ENCODE measurements around the gene EIF3J.
"Not testable (repeated sequence)": the region's sequence is repeated elsewhere in the genome, so short reads cannot be mapped to it uniquely, and the experiment has no call there.

Gene EIF3J

GRCh38 chr15:44554934-44555723, 18.2 kb downstream of the EIF3J start:
- Mint-ChIP-seq H3K4me1 (peaks cover 9 to 12% of the 10 kb centered on the region in 2 donors), H3K27me3 (no peaks in the 10 kb centered on the region), H3K9me3 (no peaks in the 10 kb centered on the region), H3K27ac (peak overlapping the region; percentile 20), H3K36me3 (peaks cover 23 to 41% of the 10 kb centered on the region in 2 donors), H3K4me3 (no peak overlapping the region)
- ATAC-seq (replicated peaks) (no peak), DNase-seq (no peak)

- Mint-ChIP-seq H3K36me3 (peaks cover 41 to 51% of the 10 kb centered on the region in 2 donors), H3K27ac (peak overlapping the region; percentile 74)
- not testable (repeated sequence) for H3K9me3 Mint-ChIP-seq; DNase-seq; H3K27me3 Mint-ChIP-seq; H3K4me1 Mint-ChIP-seq; H3K4me3 Mint-ChIP-seq; ATAC-seq (replicated peaks)
These were observed 24.0 kb downstream of the EIF3J start for GRCh38 chr15:44560926-44561325.

GRCh38 chr15:44565387-44566154, 28.6 kb downstream of the EIF3J start:
- peak overlapping the region; percentile 84 for H3K27ac Mint-ChIP-seq
- DNase-seq (no peak), ATAC-seq (replicated peaks) (peak in 1 of 2 donors; percentile 21)
- peaks cover 49 to 65% of the 10 kb centered on the region in 2 donors for H3K36me3 Mint-ChIP-seq
- H3K27me3 Mint-ChIP-seq, result no peaks in the 10 kb centered on the region
- peaks cover 2 to 5% of the 10 kb centered on the region in 2 donors for H3K4me1 Mint-ChIP-seq
- H3K4me3 Mint-ChIP-seq, result no peak overlapping the region
- no peaks in the 10 kb centered on the region for H3K9me3 Mint-ChIP-seq

- DNase-seq (no peak), ATAC-seq (replicated peaks) (no peak)
- Mint-ChIP-seq H3K4me3 (no peak overlapping the region), H3K4me1 (peaks cover 0 to 2% of the 10 kb centered on the region in 2 donors), H3K36me3 (peaks cover 44 to 63% of the 10 kb centered on the region in 2 donors), H3K9me3 (no peaks in the 10 kb centered on the region), H3K27ac (peak overlapping the region; percentile 59), H3K27me3 (no peaks in the 10 kb centered on the region)
These were observed 29.2 kb downstream of the EIF3J start for GRCh38 chr15:44566155-44566540.

GRCh38 chr15:44568338-44568737, 31.4 kb downstream of the EIF3J start:
- H3K27ac Mint-ChIP-seq, result no peak overlapping the region

GRCh38 chr15:44569316-44569715, 32.4 kb downstream of the EIF3J start:
- Mint-ChIP-seq H3K4me1 (peaks cover 0 to 2% of the 10 kb centered on the region in 2 donors), H3K27ac (no peak overlapping the region), H3K36me3 (peaks cover 35 to 54% of the 10 kb centered on the region in 2 donors), H3K4me3 (no peak overlapping the region), H3K9me3 (no peaks in the 10 kb centered on the region), H3K27me3 (no peaks in the 10 kb centered on the region)
- DNase-seq (no peak), ATAC-seq (replicated peaks) (no peak)

More at GRCh38 chr15:44568338-44568737, 31.4 kb downstream of the EIF3J start:
- Mint-ChIP-seq H3K27me3 (no peaks in the 10 kb centered on the region), H3K4me1 (peaks cover 0 to 2% of the 10 kb centered on the region in 2 donors), H3K9me3 (no peaks in the 10 kb centered on the region), H3K36me3 (peaks cover 42 to 61% of the 10 kb centered on the region in 2 donors), H3K4me3 (no peak overlapping the region)
- ATAC-seq (replicated peaks), result no peak
- no peak for DNase-seq

- H3K9me3 Mint-ChIP-seq, result no peaks in the 10 kb centered on the region
- DNase-seq, result no peak
- ATAC-seq (replicated peaks), result peak in 1 of 2 donors; percentile 19
- H3K27ac Mint-ChIP-seq, result peak overlapping the region; percentile 79
- H3K4me3 Mint-ChIP-seq, result no peak overlapping the region
- H3K4me1 Mint-ChIP-seq, result peaks cover 0 to 2% of the 10 kb centered on the region in 2 donors
- no peaks in the 10 kb centered on the region for H3K27me3 Mint-ChIP-seq
- peaks cover 29 to 54% of the 10 kb centered on the region in 2 donors for H3K36me3 Mint-ChIP-seq
These were observed 33.4 kb downstream of the EIF3J start for GRCh38 chr15:44570361-44570760.

- H3K27me3 Mint-ChIP-seq, result no peaks in the 10 kb centered on the region
- H3K36me3 Mint-ChIP-seq, result peaks cover 14 to 36% of the 10 kb centered on the region in 2 donors
- H3K4me3 Mint-ChIP-seq, result no peak overlapping the region
- no peaks in the 10 kb centered on the region for H3K9me3 Mint-ChIP-seq
- no peak for DNase-seq
- H3K27ac Mint-ChIP-seq, result peak overlapping the region; percentile 9
- peaks cover 0 to under 1% of the 10 kb centered on the region in 2 donors for H3K4me1 Mint-ChIP-seq
- ATAC-seq (replicated peaks), result no peak
These were observed 36.4 kb downstream of the EIF3J start for GRCh38 chr15:44573386-44573785.

GRCh38 chr15:44574734-44575133, 37.8 kb downstream of the EIF3J start:
- H3K27me3 Mint-ChIP-seq, result no peaks in the 10 kb centered on the region
- H3K36me3 Mint-ChIP-seq, result peaks cover 10 to 32% of the 10 kb centered on the region in 2 donors
- no peaks in the 10 kb centered on the region for H3K9me3 Mint-ChIP-seq

GRCh38 chr15:44580105-44580504, 43.2 kb downstream of the EIF3J start:
- ATAC-seq (replicated peaks) (no peak), DNase-seq (no peak)
- H3K9me3 Mint-ChIP-seq, result no peaks in the 10 kb centered on the region
- H3K36me3 Mint-ChIP-seq, result peaks cover 25 to 37% of the 10 kb centered on the region in 2 donors
- H3K4me1 Mint-ChIP-seq, result peaks cover 5 to 8% of the 10 kb centered on the region in 2 donors
- H3K27ac Mint-ChIP-seq, result no peak overlapping the region
- H3K27me3 Mint-ChIP-seq, result no peaks in the 10 kb centered on the region
- H3K4me3 Mint-ChIP-seq, result no peak overlapping the region

More at GRCh38 chr15:44574734-44575133, 37.8 kb downstream of the EIF3J start:
- DNase-seq (no peak), ATAC-seq (replicated peaks) (no peak)
- no peak overlapping the region for H3K4me3 Mint-ChIP-seq
- H3K27ac Mint-ChIP-seq, result peak overlapping the region; percentile 59
- peaks cover 0 to 2% of the 10 kb centered on the region in 2 donors for H3K4me1 Mint-ChIP-seq

GRCh38 chr15:44584162-44584749, 47.3 kb downstream of the EIF3J start:
- Mint-ChIP-seq H3K36me3 (peaks cover 32 to 54% of the 10 kb centered on the region in 2 donors), H3K4me3 (no peak overlapping the region), H3K27me3 (no peaks in the 10 kb centered on the region), H3K9me3 (no peaks in the 10 kb centered on the region), H3K4me1 (peaks cover 3 to 8% of the 10 kb centered on the region in 2 donors), H3K27ac (peak overlapping the region; percentile 42)
- ATAC-seq (replicated peaks) (peak; percentile 69 to 92), DNase-seq (peak; percentile 23)

GRCh38 chr15:44585633-44586032, 48.7 kb downstream of the EIF3J start:
- no peaks in the 10 kb centered on the region for H3K9me3 Mint-ChIP-seq
- peaks cover 37 to 58% of the 10 kb centered on the region in 2 donors for H3K36me3 Mint-ChIP-seq
- DNase-seq, result no peak
- no peaks in the 10 kb centered on the region for H3K27me3 Mint-ChIP-seq
- H3K4me1 Mint-ChIP-seq, result peaks cover 3 to 8% of the 10 kb centered on the region in 2 donors
- no peak overlapping the region for H3K4me3 Mint-ChIP-seq
- ATAC-seq (replicated peaks), result no peak
- H3K27ac Mint-ChIP-seq, result no peak overlapping the region

- no peaks in the 10 kb centered on the region for H3K27me3 Mint-ChIP-seq
- H3K36me3 Mint-ChIP-seq, result peaks cover 29 to 48% of the 10 kb centered on the region in 2 donors
- H3K27ac Mint-ChIP-seq, result peak overlapping the region; percentile 65
- H3K4me1 Mint-ChIP-seq, result peaks cover 3 to 7% of the 10 kb centered on the region in 2 donors
- H3K9me3 Mint-ChIP-seq, result no peaks in the 10 kb centered on the region
- ATAC-seq (replicated peaks) (no peak), DNase-seq (no peak)
- no peak overlapping the region for H3K4me3 Mint-ChIP-seq
These were observed 51.6 kb downstream of the EIF3J start for GRCh38 chr15:44588541-44588940.

- Mint-ChIP-seq H3K4me1 (peaks cover 8 to 10% of the 10 kb centered on the region in 2 donors), H3K27ac (no peak overlapping the region), H3K27me3 (no peaks in the 10 kb centered on the region), H3K4me3 (no peak overlapping the region), H3K36me3 (peaks cover 25 to 44% of the 10 kb centered on the region in 2 donors), H3K9me3 (no peaks in the 10 kb centered on the region)
- no peak for ATAC-seq (replicated peaks)
- no peak for DNase-seq
These were observed 54.4 kb downstream of the EIF3J start for GRCh38 chr15:44591326-44591725.

All from stimulated activated naive B cell treated with anti-CD40 and anti-IgM and Interleukin-4, amounts not matched to agents 10 μg/mL and 1 μg/mL and 100 μg/mL, for 72 hours (primary cell).